K562 (cell line): ENCODE measurements around the gene CRYBB1. TPM values are rescaled to one million over a fixed set of nuclear protein-coding genes. Genes with fewer than 3 reads are reported as not detected.
A peak's percentile ranks its signal among the peaks of the same experiment; 100 is the strongest.

Experiments used
- ATAC-seq: fragments of 200-7000 bp; cut with Tn5 transposase; 3 replicates; pipeline ENCODE4 v1.9.1; 2020; ENCODE audit warnings: moderate library complexity
- BruUV-seq: library from RNA; stranded (reverse); fragments of 400-500 nt; replicated peaks from 2 replicates; lab custom pipeline; 2021; lab: Mats Ljungman, UMichigan
- CTCF ChIA-PET: fragments of 300-600 bp; formaldehyde crosslinking; extraction: SDS; loops from one replicate; lab custom pipeline; 2021; ENCODE audit warnings: low intra/inter-chr PET ratio; lab: Yijun Ruan, JAX
- POLR2A ChIA-PET: fragments of 300-600, 350-650 bp; sonication (Branson Sonifier 250); formaldehyde crosslinking; extraction: SDS; loops from one replicate; lab custom pipeline; 2021; ENCODE audit warnings: antibody characterized with exemption, inconsistent platforms; lab: Yijun Ruan, JAX
- DNase-seq, 4 experiments: peaks; one replicate each; pipeline versions ENCODE4 v3.0.0 to v3.0.0-alpha.2; 2011 to 2018; ENCODE audit warnings: low spot score in 3 of 4, mixed read lengths in 3 of 4; ENCODE audit errors: extremely low read depth in 1 of 4
- FAIRE-seq: peaks from 2 replicates; lab custom pipeline; 2011; peaks lifted over from hg19 to GRCh38; lab: Jason Lieb, UNC
- H2AFZ ChIP-seq: 2 replicates; pipeline ENCODE4 v1.6.0; 2011; ENCODE audit warnings: low read depth, low read length, control low read depth, inconsistent platforms
- H3K27ac ChIP-seq: fragments of 200-600 bp; 3 replicates; pipeline ENCODE4 v1.8.0; 2011; ENCODE audit warnings: low read depth, mild to moderate bottlenecking, control low read depth, inconsistent platforms, low read length, moderate library complexity, mixed read lengths; ENCODE audit errors: extremely low read depth
- H3K27me3 ChIP-seq, 2 experiments: fragments of 300-600 bp in 1 of 2; 2 replicates in 1 of 2; 3 replicates in 1 of 2; pipeline versions ENCODE4 v1.6.0 to v1.8.0; 2011; ENCODE audit warnings: inconsistent platforms in 2 of 2, low read length in 2 of 2, mild to moderate bottlenecking in 1 of 2, mixed read lengths in 1 of 2, moderate library complexity in 1 of 2; ENCODE audit not compliant: control insufficient read depth in 2 of 2, insufficient read depth in 2 of 2
- H3K36me3 ChIP-seq: fragments of 300-600 bp; 3 replicates; pipeline ENCODE4 v1.8.0; 2011; ENCODE audit warnings: mild to moderate bottlenecking, low read length, inconsistent platforms; ENCODE audit not compliant: control insufficient read depth, insufficient read depth
- H3K4me1 ChIP-seq, 2 experiments: fragments of 200-600 bp in 1 of 2; replicated peaks in 1 of 2; 2 replicates in 1 of 2; 3 replicates in 1 of 2; pipeline versions ENCODE4 v1.5.1 to v1.8.0; 2011; ENCODE audit warnings: inconsistent platforms in 2 of 2, low read length in 2 of 2, mild to moderate bottlenecking in 1 of 2, mixed read lengths in 1 of 2, moderate library complexity in 1 of 2; ENCODE audit not compliant: control insufficient read depth in 2 of 2, insufficient read depth in 2 of 2
- H3K4me2 ChIP-seq: 2 replicates; pipeline ENCODE4 v1.6.1; 2011; ENCODE audit warnings: low read length, control low read depth, inconsistent platforms, mixed read lengths; ENCODE audit not compliant: insufficient read depth
- H3K4me3 ChIP-seq: fragments of 200-600 bp; sonication (generic), shearing (Covaris generic); 2 replicates; pipeline ENCODE4 v1.5.1; 2016; ENCODE audit warnings: control low read depth, inconsistent platforms
- H3K79me2 ChIP-seq: fragments of 200-600 bp; 3 replicates; pipeline ENCODE4 v1.8.0; 2011; ENCODE audit warnings: low read length, inconsistent platforms; ENCODE audit not compliant: control insufficient read depth, insufficient read depth
- H3K9ac ChIP-seq, 2 experiments: 2 replicates each; pipeline versions ENCODE4 v1.6.0 to v1.6.1; 2011; ENCODE audit warnings: low read depth in 2 of 2, low read length in 2 of 2, control low read depth in 1 of 2, inconsistent platforms in 1 of 2, mild to moderate bottlenecking in 1 of 2, mixed read lengths in 1 of 2; ENCODE audit not compliant: insufficient read depth in 1 of 2
- H3K9me1 ChIP-seq: one replicate; pipeline ENCODE4 v1.6.0; 2011; ENCODE audit warnings: inconsistent platforms, mild to moderate bottlenecking, low read length, moderate library complexity; ENCODE audit not compliant: control insufficient read depth, insufficient read depth
- H3K9me3 ChIP-seq: replicated peaks from 2 replicates; pipeline ENCODE4 v1.5.1; 2011; ENCODE audit warnings: low read depth, low read length, inconsistent platforms; ENCODE audit not compliant: control insufficient read depth, insufficient read depth
- H4K20me1 ChIP-seq: replicated peaks from 2 replicates; pipeline ENCODE4 v1.6.1; 2011; ENCODE audit warnings: low read length, inconsistent platforms, mixed read lengths; ENCODE audit not compliant: control insufficient read depth, insufficient read depth
- CREM ChIP-seq: IDR thresholded peaks from 2 replicates; pipeline ENCODE4 v1.6.1; 2014; ENCODE audit warnings: antibody characterized with exemption, low read depth
- FOXM1 ChIP-seq, 2 experiments: fragments of 450-650 bp in 1 of 2; sonication (generic) in 1 of 2; formaldehyde crosslinking in 1 of 2; IDR thresholded peaks; 2 replicates each; pipeline versions ENCODE4 v1.6.1 to v1.9.0; 2017 to 2022; ENCODE audit warnings: low read depth in 2 of 2, mild to moderate bottlenecking in 2 of 2, missing genetic modification reagents in 1 of 2, moderate library complexity in 1 of 2
- HCFC1 ChIP-seq: IDR thresholded peaks from 2 replicates; pipeline ENCODE4 v1.6.1; 2012; ENCODE audit warnings: low read depth, low read length, improper control_type of control experiment
- KLF16 ChIP-seq: IDR thresholded peaks from 2 replicates; pipeline ENCODE4 v1.6.1; 2016; ENCODE audit warnings: antibody characterized with exemption
- PHTF2 ChIP-seq: fragments of 250-450 bp; sonication (Bioruptor Pico); IDR thresholded peaks from 2 replicates; pipeline ENCODE4 v1.5.0; 2021; ENCODE audit warnings: mild to moderate bottlenecking
- RBFOX2 ChIP-seq: fragments of 200-400 bp; formaldehyde crosslinking; IDR thresholded peaks from 2 replicates; pipeline ENCODE4 v1.6.1; 2017; ENCODE audit warnings: low read depth, mild to moderate bottlenecking, low read length, moderate library complexity
- RCOR1 ChIP-seq, 2 experiments: IDR thresholded peaks; 2 replicates each; pipeline ENCODE4 v1.6.1; 2012; ENCODE audit warnings: low read depth in 2 of 2, low read length in 2 of 2, borderline replicate concordance in 1 of 2, improper control_type of control experiment in 1 of 2
- SAFB ChIP-seq: fragments of 200-400 bp; formaldehyde crosslinking; IDR thresholded peaks from 2 replicates; pipeline ENCODE4 v1.6.1; 2017; ENCODE audit warnings: low read depth, low read length, borderline replicate concordance
- SP1 ChIP-seq: sonication (generic); formaldehyde crosslinking; IDR thresholded peaks from 2 replicates; pipeline ENCODE4 v1.8.1; 2022; ENCODE audit warnings: mild to moderate bottlenecking, missing genetic modification reagents
- XRCC5 ChIP-seq: fragments of 200-400 bp; formaldehyde crosslinking; IDR thresholded peaks from 2 replicates; pipeline ENCODE4 v1.6.1; 2017; ENCODE audit warnings: low read depth, mild to moderate bottlenecking, low read length
- ZNF76 ChIP-seq: fragments of 250-450 bp; sonication (Bioruptor Pico); IDR thresholded peaks from 2 replicates; pipeline ENCODE4 v1.4.0; 2020; ENCODE audit warnings: mild to moderate bottlenecking, moderate library complexity, borderline replicate concordance
- ZNF785 ChIP-seq: fragments of 250-450 bp; sonication (Bioruptor Pico); IDR thresholded peaks from 2 replicates; pipeline ENCODE4 v1.4.0; 2020; ENCODE audit warnings: mild to moderate bottlenecking
- ZNF79 ChIP-seq: fragments of 250-450 bp; sonication (Bioruptor Pico); IDR thresholded peaks from 2 replicates; pipeline ENCODE4 v1.4.0; 2020; ENCODE audit warnings: low read depth, mild to moderate bottlenecking, moderate library complexity
- WGBS: fragments of 100-300 bp; shearing (Covaris generic); methylation state at CpG from one replicate; pipeline ENCODE4 v1.1.6; 2016; ENCODE audit warnings: low coverage, mixed read lengths; ENCODE audit not compliant: insufficient coverage; ENCODE audit errors: missing lambda C conversion rate; 5-methylcytosine and 5-hydroxymethylcytosine counted together
- in situ Hi-C: fragments of 300-500 bp; cut with MboI; formaldehyde crosslinking; loops from 4 replicates; pipeline ENCODE4 v1.15.0; 2018; ENCODE audit warnings: inconsistent platforms, mixed read lengths
- intact Hi-C: fragments of 100-400 bp; cut with micrococcal nuclease; formaldehyde crosslinking; loops from 2 replicates; pipeline ENCODE4 v1.14.2; 2022
- polyA plus RNA-seq, 8 experiments: library from polyadenylated mRNA; depleted of rRNA in 4 of 8; stranded (reverse) in 5 of 8; unstranded in 3 of 8; fragments of >200 nt; fragmentation: Nextera tagmentation in 2 of 8; fragmentation: Illumina TruSeq in 1 of 8; extraction: Ambion mirVana in 2 of 8; extraction: Trizol in 1 of 8; gene quantifications; 2 replicates each; pipeline versions ENCODE4 v1.2.1 to v1.2.3, GENCODE V29; 2011 to 2014; ENCODE audit warnings: inconsistent platforms in 1 of 8, missing spikeins in 1 of 8
- total RNA-seq, 7 experiments: library from RNA; depleted of rRNA in 6 of 7; stranded (reverse); fragments of >200 nt in 6 of 7; fragmentation: Illumina TruSeq in 2 of 7; extraction: Trizol in 2 of 7; gene quantifications; 2 replicates each; pipeline versions ENCODE4 v1.2.1 to v1.2.3, GENCODE V29; 2011 to 2021; ENCODE audit warnings: low replicate concordance in 1 of 7
- TF ChIP-seq, protein P1 (sequence below): fragments of 250-450 bp; sonication (Bioruptor Pico); IDR thresholded peaks from 2 replicates; pipeline ENCODE4 v1.5.0; 2020; ENCODE audit warnings: mild to moderate bottlenecking
- TF ChIP-seq, protein P2 (sequence below): fragments of 250-450 bp; sonication (Bioruptor Pico); IDR thresholded peaks from 2 replicates; pipeline ENCODE4 v1.4.0; 2020

CRYBB1 gene
- total and polyA plus RNA-seq, 9 of the 15 experiments (the other 6 are each of a cell fraction or from before 2014, with no cell fraction given): 0.16 to 0.45 (median 0.33) TPM; not detected in 2

DNA sequence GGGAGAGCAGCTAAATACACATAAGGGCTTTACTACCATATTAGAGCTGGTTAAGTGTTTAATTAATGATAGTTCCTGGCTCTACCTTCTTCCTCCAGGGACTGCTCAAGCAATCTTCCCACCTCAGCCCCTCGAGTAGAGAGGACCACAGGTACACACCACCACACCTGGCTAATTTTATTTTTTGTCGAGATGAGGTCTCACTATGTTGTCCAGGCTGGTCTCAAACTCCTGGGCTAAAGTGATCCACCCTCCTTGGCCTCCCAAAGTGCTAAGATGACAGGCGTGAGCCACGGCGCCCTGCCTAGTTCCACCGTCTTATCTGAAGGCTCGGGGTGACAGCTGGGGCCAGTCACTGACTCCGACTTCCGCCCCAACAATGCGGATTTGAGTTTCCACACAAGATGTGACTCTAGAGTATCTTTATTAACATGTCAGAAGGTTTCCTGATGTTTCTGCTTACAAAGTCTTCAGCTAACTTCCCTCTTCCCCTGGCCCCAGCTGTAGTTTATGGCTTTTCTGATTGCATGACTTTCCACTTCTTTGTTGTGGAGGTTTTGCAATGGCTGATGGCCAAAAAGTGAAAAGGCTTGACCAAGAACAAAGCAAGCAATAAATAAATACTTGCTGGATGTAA, 44.7 kb downstream of the CRYBB1 start:
- ATAC-seq: peak; percentile 93
- peak overlapping the region; percentile 41; the same call in 1 of the 2 replicates for H3K4me2 ChIP-seq
- peaks cover 5 to 26% of the 10 kb centered on the region in 2 experiments for H3K4me1 ChIP-seq
- intact Hi-C loops (no loop called here), in situ Hi-C loops (no loop called here)
- no peak overlapping the region for H3K4me3 ChIP-seq
- no peak overlapping the region for H3K9ac ChIP-seq
- H2AFZ ChIP-seq: no peak overlapping the region
- H3K9me1 ChIP-seq: peaks cover 5% of the 10 kb centered on the region
- FAIRE-seq: peak; percentile 95
- peak in 2 of 4 experiments; percentile 67 to 84 for DNase-seq
- peak overlapping the region; percentile 50 for H3K27ac ChIP-seq
- ChIA-PET CTCF (no interaction called here), POLR2A (interaction anchor here (1.0 to 1.9 kb wide), 5 partner anchors 10 to 106 kb away, joined by 3 to 5 read pairs (median 3); no protein-coding TSS in a partner anchor)
- 4% methylated on average over 10 of the region's 10 CpGs for WGBS
- no TSS peak for BruUV-seq
- H3K27me3 ChIP-seq: no peaks in the 10 kb centered on the region
- no peaks in the 10 kb centered on the region for H3K9me3 ChIP-seq
- H3K79me2 ChIP-seq: peaks cover 91% of the 10 kb centered on the region
- peaks cover 75% of the 10 kb centered on the region for H3K36me3 ChIP-seq
- peaks cover 47% of the 10 kb centered on the region for H4K20me1 ChIP-seq
- TF ChIP-seq RBFOX2 (no peak), CREM (peak; percentile 47), FOXM1 (IDR thresholded peaks at IDR 0.05; ENCODE audit: low read depth) (no peak), FOXM1 (CRISPR knock-in tag; IDR thresholded peaks at IDR 0.05; ENCODE audit: low read depth) (no peak), SP1 (CRISPR knock-in tag) (no peak), SAFB (no peak), ZNF76 (CRISPR knock-in tag) (no peak), RCOR1 (IDR thresholded peaks at IDR 0.05; ENCODE audit: borderline replicate concordance in 1 of 2, low read depth in 2 of 2, low read length in 2 of 2) (no peak; a peak in 1 of 4 replicates), ZNF785 (CRISPR knock-in tag) (no peak), KLF16 (no peak), PHTF2 (CRISPR knock-in tag) (no peak), HCFC1 (no peak), XRCC5 (no peak), ZNF79 (CRISPR knock-in tag) (no peak)
- TF ChIP-seq, protein P1, sequence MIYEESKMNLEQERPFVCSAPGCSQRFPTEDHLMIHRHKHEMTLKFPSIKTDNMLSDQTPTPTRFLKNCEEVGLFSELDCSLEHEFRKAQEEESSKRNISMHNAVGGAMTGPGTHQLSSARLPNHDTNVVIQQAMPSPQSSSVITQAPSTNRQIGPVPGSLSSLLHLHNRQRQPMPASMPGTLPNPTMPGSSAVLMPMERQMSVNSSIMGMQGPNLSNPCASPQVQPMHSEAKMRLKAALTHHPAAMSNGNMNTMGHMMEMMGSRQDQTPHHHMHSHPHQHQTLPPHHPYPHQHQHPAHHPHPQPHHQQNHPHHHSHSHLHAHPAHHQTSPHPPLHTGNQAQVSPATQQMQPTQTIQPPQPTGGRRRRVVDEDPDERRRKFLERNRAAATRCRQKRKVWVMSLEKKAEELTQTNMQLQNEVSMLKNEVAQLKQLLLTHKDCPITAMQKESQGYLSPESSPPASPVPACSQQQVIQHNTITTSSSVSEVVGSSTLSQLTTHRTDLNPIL (CRISPR knock-in tag): no peak
- TF ChIP-seq, protein P2, sequence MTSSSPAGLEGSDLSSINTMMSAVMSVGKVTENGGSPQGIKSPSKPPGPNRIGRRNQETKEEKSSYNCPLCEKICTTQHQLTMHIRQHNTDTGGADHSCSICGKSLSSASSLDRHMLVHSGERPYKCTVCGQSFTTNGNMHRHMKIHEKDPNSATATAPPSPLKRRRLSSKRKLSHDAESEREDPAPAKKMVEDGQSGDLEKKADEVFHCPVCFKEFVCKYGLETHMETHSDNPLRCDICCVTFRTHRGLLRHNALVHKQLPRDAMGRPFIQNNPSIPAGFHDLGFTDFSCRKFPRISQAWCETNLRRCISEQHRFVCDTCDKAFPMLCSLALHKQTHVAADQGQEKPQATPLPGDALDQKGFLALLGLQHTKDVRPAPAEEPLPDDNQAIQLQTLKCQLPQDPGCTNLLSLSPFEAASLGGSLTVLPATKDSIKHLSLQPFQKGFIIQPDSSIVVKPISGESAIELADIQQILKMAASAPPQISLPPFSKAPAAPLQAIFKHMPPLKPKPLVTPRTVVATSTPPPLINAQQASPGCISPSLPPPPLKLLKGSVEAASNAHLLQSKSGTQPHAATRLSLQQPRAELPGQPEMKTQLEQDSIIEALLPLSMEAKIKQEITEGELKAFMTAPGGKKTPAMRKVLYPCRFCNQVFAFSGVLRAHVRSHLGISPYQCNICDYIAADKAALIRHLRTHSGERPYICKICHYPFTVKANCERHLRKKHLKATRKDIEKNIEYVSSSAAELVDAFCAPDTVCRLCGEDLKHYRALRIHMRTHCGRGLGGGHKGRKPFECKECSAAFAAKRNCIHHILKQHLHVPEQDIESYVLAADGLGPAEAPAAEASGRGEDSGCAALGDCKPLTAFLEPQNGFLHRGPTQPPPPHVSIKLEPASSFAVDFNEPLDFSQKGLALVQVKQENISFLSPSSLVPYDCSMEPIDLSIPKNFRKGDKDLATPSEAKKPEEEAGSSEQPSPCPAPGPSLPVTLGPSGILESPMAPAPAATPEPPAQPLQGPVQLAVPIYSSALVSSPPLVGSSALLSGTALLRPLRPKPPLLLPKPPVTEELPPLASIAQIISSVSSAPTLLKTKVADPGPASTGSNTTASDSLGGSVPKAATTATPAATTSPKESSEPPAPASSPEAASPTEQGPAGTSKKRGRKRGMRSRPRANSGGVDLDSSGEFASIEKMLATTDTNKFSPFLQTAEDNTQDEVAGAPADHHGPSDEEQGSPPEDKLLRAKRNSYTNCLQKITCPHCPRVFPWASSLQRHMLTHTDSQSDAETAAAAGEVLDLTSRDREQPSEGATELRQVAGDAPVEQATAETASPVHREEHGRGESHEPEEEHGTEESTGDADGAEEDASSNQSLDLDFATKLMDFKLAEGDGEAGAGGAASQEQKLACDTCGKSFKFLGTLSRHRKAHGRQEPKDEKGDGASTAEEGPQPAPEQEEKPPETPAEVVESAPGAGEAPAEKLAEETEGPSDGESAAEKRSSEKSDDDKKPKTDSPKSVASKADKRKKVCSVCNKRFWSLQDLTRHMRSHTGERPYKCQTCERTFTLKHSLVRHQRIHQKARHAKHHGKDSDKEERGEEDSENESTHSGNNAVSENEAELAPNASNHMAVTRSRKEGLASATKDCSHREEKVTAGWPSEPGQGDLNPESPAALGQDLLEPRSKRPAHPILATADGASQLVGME: no peak
